ENCODE measurements around the gene NPEPPS.

DNA sequence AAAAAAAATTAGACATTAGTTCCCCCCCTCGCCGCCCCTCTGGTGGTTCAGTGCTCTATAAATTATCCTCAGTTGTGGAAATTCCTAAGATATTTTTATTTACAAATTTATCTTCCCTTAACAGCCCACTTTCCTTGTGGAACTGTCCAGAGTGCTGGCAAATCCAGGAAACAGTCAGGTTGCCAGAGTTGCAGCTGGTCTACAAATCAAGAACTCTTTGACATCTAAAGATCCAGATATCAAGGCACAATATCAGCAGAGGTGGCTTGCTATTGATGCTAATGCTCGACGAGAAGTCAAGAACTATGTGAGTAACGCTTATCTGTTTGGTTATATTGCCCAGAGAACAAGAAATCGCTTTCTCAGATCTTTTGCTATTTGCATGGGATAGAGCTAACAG is 121.7 kb downstream of the NPEPPS start:
- TF ChIP-seq, protein P1, sequence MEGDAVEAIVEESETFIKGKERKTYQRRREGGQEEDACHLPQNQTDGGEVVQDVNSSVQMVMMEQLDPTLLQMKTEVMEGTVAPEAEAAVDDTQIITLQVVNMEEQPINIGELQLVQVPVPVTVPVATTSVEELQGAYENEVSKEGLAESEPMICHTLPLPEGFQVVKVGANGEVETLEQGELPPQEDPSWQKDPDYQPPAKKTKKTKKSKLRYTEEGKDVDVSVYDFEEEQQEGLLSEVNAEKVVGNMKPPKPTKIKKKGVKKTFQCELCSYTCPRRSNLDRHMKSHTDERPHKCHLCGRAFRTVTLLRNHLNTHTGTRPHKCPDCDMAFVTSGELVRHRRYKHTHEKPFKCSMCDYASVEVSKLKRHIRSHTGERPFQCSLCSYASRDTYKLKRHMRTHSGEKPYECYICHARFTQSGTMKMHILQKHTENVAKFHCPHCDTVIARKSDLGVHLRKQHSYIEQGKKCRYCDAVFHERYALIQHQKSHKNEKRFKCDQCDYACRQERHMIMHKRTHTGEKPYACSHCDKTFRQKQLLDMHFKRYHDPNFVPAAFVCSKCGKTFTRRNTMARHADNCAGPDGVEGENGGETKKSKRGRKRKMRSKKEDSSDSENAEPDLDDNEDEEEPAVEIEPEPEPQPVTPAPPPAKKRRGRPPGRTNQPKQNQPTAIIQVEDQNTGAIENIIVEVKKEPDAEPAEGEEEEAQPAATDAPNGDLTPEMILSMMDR (optimal IDR thresholded peaks at IDR 0.05 in 1 of 3, IDR thresholded peaks at IDR 0.05 in 1 of 3, conservative IDR thresholded peaks at IDR 0.05 in 1 of 3; ENCODE audit: extremely low read depth in 1 of 3, insufficient read depth in 2 of 3, low read length in 3 of 3) = no peak
- no peak for TF ChIP-seq EZH2 (IDR thresholded peaks at IDR 0.05; ENCODE audit: low read length)

Data from keratinocyte (primary cell).